HG03097 (cell line): Measurements from ENCODE around the gene NGDN.
"Not testable (repeated sequence)": the region's sequence is repeated elsewhere in the genome, so short reads cannot be mapped to it uniquely, and the experiment has no call there.

ENCODE experiments used
- ATAC-seq: cut with Tn5 transposase; IDR thresholded peaks from one replicate; pipeline ENCODE4 v1.9.1; 2021; ENCODE audit not compliant: unreplicated experiment, low FRiP score

The NGDN gene

GRCh38 chr14:23438101-23438971 lies 31.2 kb upstream of the NGDN start:
- ATAC-seq: no peak

GRCh38 chr14:23439107-23439835 lies 30.2 kb upstream of the NGDN start:
- ATAC-seq: no peak

GRCh38 chr14:23441076-23441475 lies 28.4 kb upstream of the NGDN start:
- ATAC-seq: no peak

GRCh38 chr14:23442721-23443356 lies 26.7 kb upstream of the NGDN start:
- no peak for ATAC-seq

- no peak for ATAC-seq
Observed at GRCh38 chr14:23443411-23443812, 26.1 kb upstream of the NGDN start.

GRCh38 chr14:23443881-23444280 lies 25.6 kb upstream of the NGDN start:
- no peak for ATAC-seq

- no peak for ATAC-seq
Observed at GRCh38 chr14:23444314-23444713, 25.2 kb upstream of the NGDN start.

- no peak for ATAC-seq
Observed at GRCh38 chr14:23445773-23446172, 23.7 kb upstream of the NGDN start.

GRCh38 chr14:23446291-23446851 lies 23.1 kb upstream of the NGDN start:
- no peak for ATAC-seq

- ATAC-seq: no peak
Observed at GRCh38 chr14:23447361-23448350, 21.8 kb upstream of the NGDN start.

- no peak for ATAC-seq
Observed at GRCh38 chr14:23449314-23449713, 20.2 kb upstream of the NGDN start.

GRCh38 chr14:23450379-23450778 lies 19.1 kb upstream of the NGDN start:
- no peak for ATAC-seq

GRCh38 chr14:23452237-23452636 lies 17.3 kb upstream of the NGDN start:
- ATAC-seq: no peak

- no peak for ATAC-seq
Observed at GRCh38 chr14:23454445-23454856, 15.1 kb upstream of the NGDN start.

GRCh38 chr14:23456883-23457586 lies 12.5 kb upstream of the NGDN start:
- not testable (repeated sequence) for ATAC-seq

- ATAC-seq: no peak
Observed at GRCh38 chr14:23457587-23458445, 11.7 kb upstream of the NGDN start.

- ATAC-seq: no peak
Observed at GRCh38 chr14:23460960-23461359, 8.5 kb upstream of the NGDN start.

- ATAC-seq: no peak
Observed at GRCh38 chr14:23464700-23465099, 4.8 kb upstream of the NGDN start.
